ENCODE data around the gene ANKRD33B. TPM values are rescaled to one million over a fixed set of nuclear protein-coding genes. Genes with fewer than 3 reads are reported as not detected.

ANKRD33B gene
- total RNA-seq, 1 donor from 2014 or later, result 4.0 TPM

DNA sequence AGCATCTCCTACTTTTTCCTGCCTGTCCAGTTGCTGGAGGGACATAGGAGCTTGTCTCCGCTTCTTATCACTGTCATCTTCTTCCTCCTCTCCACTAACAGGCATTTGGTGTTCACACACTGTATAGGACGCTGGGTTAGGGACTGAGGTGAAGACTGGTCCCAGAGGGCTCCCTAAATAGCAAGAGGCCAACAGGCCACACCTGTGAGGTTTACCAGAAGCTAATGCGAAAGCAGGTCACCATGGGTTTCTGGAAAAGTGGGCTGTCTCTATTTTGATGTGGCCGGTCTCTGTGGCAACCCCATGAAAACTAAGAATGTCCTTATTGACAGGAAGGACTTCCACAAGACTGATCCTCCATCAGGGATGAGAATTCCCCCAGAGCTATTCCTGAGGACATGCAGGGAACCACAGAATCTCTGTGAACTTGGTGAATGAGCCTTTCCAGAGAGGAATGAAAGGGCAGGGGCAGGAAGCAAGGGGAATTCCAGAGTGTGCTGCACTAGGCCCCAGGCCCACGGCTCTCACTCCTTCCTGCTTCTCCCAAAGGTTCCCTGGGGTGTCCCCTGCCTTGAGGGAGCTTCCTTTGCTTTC lies 135.5 kb downstream of the ANKRD33B start:
- H3K9me3 Mint-ChIP-seq (ENCODE audit: low read depth), result no peaks in the 10 kb centered on the region
- no peak overlapping the region for H3K4me3 Mint-ChIP-seq (ENCODE audit: unreplicated experiment)
- peaks cover 65% of the 10 kb centered on the region for H3K4me1 Mint-ChIP-seq (ENCODE audit: low read depth)
- H3K27ac Mint-ChIP-seq (ENCODE audit: unreplicated experiment), result peak overlapping the region; percentile 8
- DNase-seq (ENCODE audit: low spot score), result no peak
- peaks cover 3% of the 10 kb centered on the region for H3K36me3 Mint-ChIP-seq (ENCODE audit: low read depth)
- no peaks in the 10 kb centered on the region for H3K27me3 Mint-ChIP-seq (ENCODE audit: low read depth)
- TF ChIP-seq, protein P1, sequence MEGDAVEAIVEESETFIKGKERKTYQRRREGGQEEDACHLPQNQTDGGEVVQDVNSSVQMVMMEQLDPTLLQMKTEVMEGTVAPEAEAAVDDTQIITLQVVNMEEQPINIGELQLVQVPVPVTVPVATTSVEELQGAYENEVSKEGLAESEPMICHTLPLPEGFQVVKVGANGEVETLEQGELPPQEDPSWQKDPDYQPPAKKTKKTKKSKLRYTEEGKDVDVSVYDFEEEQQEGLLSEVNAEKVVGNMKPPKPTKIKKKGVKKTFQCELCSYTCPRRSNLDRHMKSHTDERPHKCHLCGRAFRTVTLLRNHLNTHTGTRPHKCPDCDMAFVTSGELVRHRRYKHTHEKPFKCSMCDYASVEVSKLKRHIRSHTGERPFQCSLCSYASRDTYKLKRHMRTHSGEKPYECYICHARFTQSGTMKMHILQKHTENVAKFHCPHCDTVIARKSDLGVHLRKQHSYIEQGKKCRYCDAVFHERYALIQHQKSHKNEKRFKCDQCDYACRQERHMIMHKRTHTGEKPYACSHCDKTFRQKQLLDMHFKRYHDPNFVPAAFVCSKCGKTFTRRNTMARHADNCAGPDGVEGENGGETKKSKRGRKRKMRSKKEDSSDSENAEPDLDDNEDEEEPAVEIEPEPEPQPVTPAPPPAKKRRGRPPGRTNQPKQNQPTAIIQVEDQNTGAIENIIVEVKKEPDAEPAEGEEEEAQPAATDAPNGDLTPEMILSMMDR (IDR thresholded peaks at IDR 0.05), result no peak

DNA sequence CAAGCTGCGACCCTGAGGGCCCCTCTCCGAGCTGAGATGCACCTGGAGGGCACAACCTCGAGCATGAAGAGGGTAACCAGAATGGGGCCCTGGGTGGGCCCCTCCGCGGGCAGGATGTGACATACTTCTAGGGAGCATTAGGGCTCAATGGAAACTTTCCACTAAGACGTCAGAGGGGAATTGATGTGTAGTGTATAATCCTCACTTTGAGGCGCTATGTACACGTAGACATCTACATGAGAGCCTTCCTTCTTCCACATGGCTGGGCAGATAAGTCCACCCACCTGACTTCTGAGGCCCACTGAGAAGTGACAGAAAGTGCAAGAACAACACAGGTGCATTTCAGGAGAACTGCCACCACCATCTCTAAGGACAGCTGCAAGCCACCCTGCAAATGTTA lies 136.1 kb downstream of the ANKRD33B start:
- Mint-ChIP-seq H3K27me3 (ENCODE audit: low read depth) (no peaks in the 10 kb centered on the region), H3K27ac (ENCODE audit: unreplicated experiment) (peak overlapping the region; percentile 36), H3K36me3 (ENCODE audit: low read depth) (peaks cover 3% of the 10 kb centered on the region), H3K4me1 (ENCODE audit: low read depth) (peaks cover 66% of the 10 kb centered on the region), H3K9me3 (ENCODE audit: low read depth) (no peaks in the 10 kb centered on the region), H3K4me3 (ENCODE audit: unreplicated experiment) (no peak overlapping the region)
- DNase-seq (ENCODE audit: low spot score), result no peak
- TF ChIP-seq, protein P1 (IDR thresholded peaks at IDR 0.05), result no peak

DNA sequence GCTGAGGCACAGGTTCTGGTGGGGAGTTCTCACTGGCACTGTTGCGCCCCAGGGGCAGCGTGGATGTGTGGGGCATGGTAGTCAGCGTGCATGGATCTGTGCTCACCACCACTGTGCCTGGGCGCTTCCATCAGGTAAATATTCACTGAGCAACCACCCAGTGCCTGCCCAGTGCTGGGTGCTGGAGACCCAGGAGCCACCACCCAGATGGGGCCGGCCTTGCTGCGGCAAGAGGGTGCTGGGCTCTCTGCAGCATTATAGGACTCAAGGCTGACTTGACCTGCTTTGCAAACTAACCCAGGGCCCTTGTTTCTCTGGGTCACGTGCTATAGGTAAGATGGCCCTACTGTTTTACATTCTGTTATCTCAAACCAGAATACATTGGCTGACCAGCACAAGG lies 136.6 kb downstream of the ANKRD33B start:
- Mint-ChIP-seq H3K27ac (ENCODE audit: unreplicated experiment) (peak overlapping the region; percentile 36), H3K9me3 (ENCODE audit: low read depth) (no peaks in the 10 kb centered on the region), H3K36me3 (ENCODE audit: low read depth) (peaks cover 3% of the 10 kb centered on the region), H3K4me1 (ENCODE audit: low read depth) (peaks cover 67% of the 10 kb centered on the region), H3K4me3 (ENCODE audit: unreplicated experiment) (no peak overlapping the region), H3K27me3 (ENCODE audit: low read depth) (no peaks in the 10 kb centered on the region)
- TF ChIP-seq, protein P1 (IDR thresholded peaks at IDR 0.05), result no peak
- no peak for DNase-seq (ENCODE audit: low spot score)

- Mint-ChIP-seq H3K4me3 (ENCODE audit: unreplicated experiment) (no peak overlapping the region), H3K36me3 (ENCODE audit: low read depth) (peaks cover 3% of the 10 kb centered on the region), H3K27me3 (ENCODE audit: low read depth) (no peaks in the 10 kb centered on the region), H3K4me1 (ENCODE audit: low read depth) (peaks cover 62% of the 10 kb centered on the region), H3K9me3 (ENCODE audit: low read depth) (no peaks in the 10 kb centered on the region), H3K27ac (ENCODE audit: unreplicated experiment) (peak overlapping the region; percentile 90)
- no peak for DNase-seq (ENCODE audit: low spot score)
- TF ChIP-seq, protein P1 (IDR thresholded peaks at IDR 0.05), result peak; percentile 85
Measured at GRCh38 chr5:10701567-10702039, 137.7 kb downstream of the ANKRD33B start.

DNA sequence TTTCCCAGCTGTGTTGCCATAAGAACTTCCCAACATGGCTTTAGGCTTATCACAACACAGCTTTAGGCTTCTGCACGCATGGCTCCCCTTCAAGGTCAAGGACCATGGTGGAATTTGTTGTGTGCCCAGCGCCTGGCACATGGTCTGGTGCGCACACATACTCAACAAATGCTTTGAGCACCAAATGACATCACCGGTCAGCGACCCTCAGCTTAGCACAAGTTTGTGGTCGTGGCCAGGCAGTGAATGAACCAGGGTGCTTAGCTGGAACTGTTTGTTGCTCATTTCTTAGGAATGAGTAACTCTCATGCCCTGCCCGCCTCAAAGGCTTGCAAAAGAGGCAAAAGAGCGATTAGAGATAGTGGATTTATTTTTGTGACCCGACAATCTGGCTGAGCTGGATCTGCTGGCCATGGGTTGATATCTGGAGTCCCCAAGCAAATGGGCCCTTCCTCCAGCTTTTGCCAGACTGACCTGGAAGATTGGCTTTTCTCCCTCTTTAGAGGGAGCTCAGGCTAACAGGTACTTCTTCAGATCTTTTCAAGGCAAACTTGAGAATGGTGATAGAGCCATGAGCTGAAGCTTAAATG lies 138.3 kb downstream of the ANKRD33B start:
- H3K4me3 Mint-ChIP-seq (ENCODE audit: unreplicated experiment), result no peak overlapping the region

More for the DNA sequence above, 138.3 kb downstream of the ANKRD33B start:
- Mint-ChIP-seq H3K36me3 (ENCODE audit: low read depth) (peaks cover 3% of the 10 kb centered on the region), H3K4me1 (ENCODE audit: low read depth) (peaks cover 61% of the 10 kb centered on the region), H3K9me3 (ENCODE audit: low read depth) (no peaks in the 10 kb centered on the region), H3K27me3 (ENCODE audit: low read depth) (no peaks in the 10 kb centered on the region), H3K27ac (ENCODE audit: unreplicated experiment) (peak overlapping the region; percentile 90)
- no peak for DNase-seq (ENCODE audit: low spot score)
- TF ChIP-seq, protein P1 (IDR thresholded peaks at IDR 0.05), result no peak

Measured in chondrocyte (in vitro differentiated cells).